HG03575 (cell line): ENCODE measurements around the gene RPS6KA4.

Source experiments
- ATAC-seq: cut with Tn5 transposase; IDR thresholded peaks from one replicate; pipeline ENCODE4 v1.9.1; 2021; ENCODE audit not compliant: unreplicated experiment, insufficient number of reproducible peaks, low FRiP score; ENCODE audit errors: extremely low read depth

The RPS6KA4 gene

GRCh38 chr11:64379817-64380709 is 21.1 kb downstream of the RPS6KA4 start:
- ATAC-seq: no peak

- no peak for ATAC-seq
These were observed 22.4 kb downstream of the RPS6KA4 start for GRCh38 chr11:64381350-64381749.

GRCh38 chr11:64382047-64382446 is 23.1 kb downstream of the RPS6KA4 start:
- no peak for ATAC-seq

GRCh38 chr11:64382586-64382985 is 23.6 kb downstream of the RPS6KA4 start:
- ATAC-seq: no peak

GRCh38 chr11:64383580-64383979 is 24.6 kb downstream of the RPS6KA4 start:
- no peak for ATAC-seq

GRCh38 chr11:64384028-64384737 is 25.2 kb downstream of the RPS6KA4 start:
- ATAC-seq: no peak

- no peak for ATAC-seq
These were observed 26.3 kb downstream of the RPS6KA4 start for GRCh38 chr11:64384981-64385944.

GRCh38 chr11:64385945-64386704 is 27.2 kb downstream of the RPS6KA4 start:
- ATAC-seq: no peak

- no peak for ATAC-seq
These were observed 29.0 kb downstream of the RPS6KA4 start for GRCh38 chr11:64387916-64388315.

- ATAC-seq: no peak
These were observed 29.9 kb downstream of the RPS6KA4 start for GRCh38 chr11:64388894-64389293.

GRCh38 chr11:64389851-64390250 is 30.9 kb downstream of the RPS6KA4 start:
- no peak for ATAC-seq

GRCh38 chr11:64390558-64390957 is 31.6 kb downstream of the RPS6KA4 start:
- no peak for ATAC-seq

GRCh38 chr11:64391839-64392238 is 32.9 kb downstream of the RPS6KA4 start:
- no peak for ATAC-seq

- no peak for ATAC-seq
These were observed 36.6 kb downstream of the RPS6KA4 start for GRCh38 chr11:64395545-64396078.

- ATAC-seq: no peak
These were observed 37.2 kb downstream of the RPS6KA4 start for GRCh38 chr11:64396079-64396591.

GRCh38 chr11:64400102-64400501 is 41.1 kb downstream of the RPS6KA4 start:
- ATAC-seq: no peak

GRCh38 chr11:64400667-64401066 is 41.7 kb downstream of the RPS6KA4 start:
- ATAC-seq: no peak

GRCh38 chr11:64401775-64402174 is 42.8 kb downstream of the RPS6KA4 start:
- ATAC-seq: no peak
